NCI-H187 (cell line): Measurements from ENCODE around the gene PLEKHA5.
"Not testable (repeated sequence)": the region's sequence is repeated elsewhere in the genome, so short reads cannot be mapped to it uniquely, and the experiment has no call there.

Experiments used
- DNase-seq, 2 experiments: peaks; one replicate each; lab custom pipeline; 2025; lab: John Stamatoyannopoulos, UW

The PLEKHA5 gene

GRCh38 chr12:19409376-19409775, 279.8 kb downstream of the PLEKHA5 start:
- DNase-seq = no peak

GRCh38 chr12:19410211-19410610, 280.7 kb downstream of the PLEKHA5 start:
- DNase-seq = no peak

GRCh38 chr12:19410629-19411185, 281.2 kb downstream of the PLEKHA5 start:
- no peak for DNase-seq

- DNase-seq = no peak
Measured at GRCh38 chr12:19411234-19412204, 282.0 kb downstream of the PLEKHA5 start.

GRCh38 chr12:19412844-19413243, 283.3 kb downstream of the PLEKHA5 start:
- no peak for DNase-seq

- DNase-seq = not testable (repeated sequence)
Measured at GRCh38 chr12:19413582-19413981, 284.0 kb downstream of the PLEKHA5 start.

- DNase-seq = no peak
Measured at GRCh38 chr12:19415563-19415962, 286.0 kb downstream of the PLEKHA5 start.

- DNase-seq = no peak
Measured at GRCh38 chr12:19419086-19419485, 289.6 kb downstream of the PLEKHA5 start.

GRCh38 chr12:19421503-19422282, 292.2 kb downstream of the PLEKHA5 start:
- DNase-seq = no peak

- no peak for DNase-seq
Measured at GRCh38 chr12:19423166-19423930, 293.8 kb downstream of the PLEKHA5 start.
